LHCN-M2 (cell line): ENCODE measurements around the gene HAX1. TPM values are rescaled to one million over a fixed set of nuclear protein-coding genes. Genes with fewer than 3 reads are reported as not detected.

Source experiments
- total RNA-seq: library from RNA; depleted of rRNA; stranded (reverse); fragments of >200 nt; gene quantifications from 2 replicates; pipeline ENCODE4 v1.2.3, GENCODE V29; 2014; rRNA removed

HAX1 gene
- total RNA-seq, 1 experiment from 2014 or later, result 111 TPM

Other genes starting within 250 kb of the HAX1 start
- gene NUP210L, start 117.6 kb upstream of the HAX1 start, total RNA-seq, result not detected in 2 replicates
- gene TPM3, start 80.5 kb upstream of the HAX1 start, total RNA-seq, result 1,027 and 1,163 TPM in 2 replicates
- not detected in 2 replicates for gene CFAP141, start 66.3 kb upstream of the HAX1 start, total RNA-seq
- 94.1 and 116 TPM in 2 replicates for gene UBAP2L, start 51.7 kb upstream of the HAX1 start, total RNA-seq
- gene AQP10, start 48.5 kb downstream of the HAX1 start, total RNA-seq, result not detected in 2 replicates
- gene ATP8B2, start 52.9 kb downstream of the HAX1 start, total RNA-seq, result 59.2 and 64.9 TPM in 2 replicates
- gene IL6R, start 132.7 kb downstream of the HAX1 start, total RNA-seq, result 0.19 and 0.40 TPM in 2 replicates
- gene TDRD10, start 229.6 kb downstream of the HAX1 start, total RNA-seq, result not detected in 2 replicates
- not detected in 2 replicates for gene SHE, start 229.8 kb downstream of the HAX1 start, total RNA-seq